T-helper 2 cell treated with Interferon-gamma antibody and Interleukin-4, amounts not matched to agents 100 ng/mL and 5 ng/mL, for 36 hours (primary cell): ENCODE results near the gene CFDP1. TPM values are rescaled to one million over a fixed set of nuclear protein-coding genes. Genes with fewer than 3 reads are reported as not detected.

Experiments
- intact Hi-C: fragments of 100-400 bp; cut with micrococcal nuclease; formaldehyde crosslinking; loops from one replicate; pipeline ENCODE4 v1.15.1; 2023
- total RNA-seq: library from RNA; stranded (reverse); gene quantifications from 2 replicates; pipeline ENCODE4 v1.2.3, GENCODE V29; 2022

CFDP1 gene
- total RNA-seq, 1 donor from 2014 or later: 36.3 TPM

- intact Hi-C loops: no loop called here
Measured at GRCh38 chr16:75326333-75326732, 107.0 kb downstream of the CFDP1 start.

- intact Hi-C loops: no loop called here
Measured at GRCh38 chr16:75323933-75324332, 109.4 kb downstream of the CFDP1 start.

- intact Hi-C loops: no loop called here
Measured at GRCh38 chr16:75323198-75323597, 110.1 kb downstream of the CFDP1 start.

GRCh38 chr16:75322740-75323139 is 110.6 kb downstream of the CFDP1 start:
- intact Hi-C loops: no loop called here

- intact Hi-C loops: no loop called here
Measured at GRCh38 chr16:75320435-75320834, 112.9 kb downstream of the CFDP1 start.

- intact Hi-C loops: loop anchor here (1.0 kb wide), 1 partner anchor 61 kb away; no protein-coding TSS in a partner anchor
Measured at GRCh38 chr16:75319513-75320411, 113.5 kb downstream of the CFDP1 start.

- intact Hi-C loops: loop anchor here (1.0 kb wide), 1 partner anchor 62 kb away; no protein-coding TSS in a partner anchor
Measured at GRCh38 chr16:75318737-75319136, 114.6 kb downstream of the CFDP1 start.

- intact Hi-C loops: no loop called here
Measured at GRCh38 chr16:75317532-75317931, 115.8 kb downstream of the CFDP1 start.

GRCh38 chr16:75317101-75317522 is 116.2 kb downstream of the CFDP1 start:
- intact Hi-C loops: no loop called here

- intact Hi-C loops: no loop called here
Measured at GRCh38 chr16:75315539-75316306, 117.6 kb downstream of the CFDP1 start.

- intact Hi-C loops: no loop called here
Measured at GRCh38 chr16:75312875-75313274, 120.4 kb downstream of the CFDP1 start.

- intact Hi-C loops: no loop called here
Measured at GRCh38 chr16:75311383-75311938, 121.8 kb downstream of the CFDP1 start.

GRCh38 chr16:75310541-75310940 is 122.8 kb downstream of the CFDP1 start:
- intact Hi-C loops: no loop called here

GRCh38 chr16:75309899-75310430 is 123.3 kb downstream of the CFDP1 start:
- intact Hi-C loops: no loop called here

GRCh38 chr16:75309156-75309555 is 124.1 kb downstream of the CFDP1 start:
- intact Hi-C loops: no loop called here

- intact Hi-C loops: no loop called here
Measured at GRCh38 chr16:75308011-75308410, 125.3 kb downstream of the CFDP1 start.

- intact Hi-C loops: no loop called here
Measured at GRCh38 chr16:75307506-75307905, 125.8 kb downstream of the CFDP1 start.

- intact Hi-C loops: no loop called here
Measured at GRCh38 chr16:75306099-75306762, 127.1 kb downstream of the CFDP1 start.

- intact Hi-C loops: no loop called here
Measured at GRCh38 chr16:75305364-75306098, 127.8 kb downstream of the CFDP1 start.
